Cardiac muscle cell (in vitro differentiated cells and primary cell): ENCODE results near the gene IKZF1. TPM values are rescaled to one million over a fixed set of nuclear protein-coding genes. Genes with fewer than 3 reads are reported as not detected.

Source experiments
- DNase-seq, 2 donors: peaks; one replicate each; pipeline versions ENCODE4 v3.0.0 to v3.0.0-alpha.2; 2010 to 2017; ENCODE audit warnings: low read depth in 1 of 2, low spot score in 1 of 2
- H3K27ac ChIP-seq: fragments of 200-600 bp; sonication (generic); 2 replicates; pipeline ENCODE4 v1.5.1; 2016
- H3K27me3 ChIP-seq: fragments of 200-600 bp; sonication (generic); 2 replicates; pipeline ENCODE4 v1.6.0; 2016; ENCODE audit warnings: control low read depth
- H3K36me3 ChIP-seq: fragments of 200-600 bp; sonication (generic); 2 replicates; pipeline ENCODE4 v1.5.1; 2016; ENCODE audit warnings: control low read depth
- H3K4me1 ChIP-seq: fragments of 200-600 bp; sonication (generic); 2 replicates; pipeline ENCODE4 v1.8.1; 2017; ENCODE audit warnings: low read depth, mild to moderate bottlenecking, mixed run types
- H3K4me3 ChIP-seq: fragments of 200-600 bp; sonication (generic); 2 replicates; pipeline ENCODE4 v1.5.1; 2016; ENCODE audit warnings: mild to moderate bottlenecking
- H3K9me3 ChIP-seq: fragments of 200-600 bp; sonication (generic); 2 replicates; pipeline ENCODE4 v1.5.1; 2017; ENCODE audit warnings: low read depth, mild to moderate bottlenecking, control low read depth
- polyA plus RNA-seq: library from polyadenylated mRNA; unstranded; fragments of >200 nt; fragmentation: Nextera tagmentation; extraction: Ambion mirVana; gene quantifications from 2 replicates; pipeline ENCODE4 v1.2.1, GENCODE V29; 2016
- total RNA-seq: library from RNA; depleted of rRNA; stranded (reverse); fragments of >200 nt; gene quantifications from 2 replicates; pipeline ENCODE4 v1.2.3, GENCODE V29; 2016
- TF ChIP-seq, protein P1 (sequence below): IDR thresholded peaks from 2 replicates; pipeline ENCODE4 v1.5.1; 2012; ENCODE audit warnings: low read depth, mild to moderate bottlenecking, low read length

The IKZF1 gene
- total and polyA plus RNA-seq, 2 experiments from 2014 or later = 0.30 TPM; not detected in 1

GRCh38 chr7:50379082-50379481, 74.6 kb downstream of the IKZF1 start:
- Histone ChIP-seq H3K9me3 (no peaks in the 10 kb centered on the region), H3K36me3 (no peaks in the 10 kb centered on the region), H3K4me3 (no peak overlapping the region), H3K27ac (no peak overlapping the region), H3K4me1 (no peaks in the 10 kb centered on the region), H3K27me3 (peaks cover 42% of the 10 kb centered on the region)
- TF ChIP-seq, protein P1, sequence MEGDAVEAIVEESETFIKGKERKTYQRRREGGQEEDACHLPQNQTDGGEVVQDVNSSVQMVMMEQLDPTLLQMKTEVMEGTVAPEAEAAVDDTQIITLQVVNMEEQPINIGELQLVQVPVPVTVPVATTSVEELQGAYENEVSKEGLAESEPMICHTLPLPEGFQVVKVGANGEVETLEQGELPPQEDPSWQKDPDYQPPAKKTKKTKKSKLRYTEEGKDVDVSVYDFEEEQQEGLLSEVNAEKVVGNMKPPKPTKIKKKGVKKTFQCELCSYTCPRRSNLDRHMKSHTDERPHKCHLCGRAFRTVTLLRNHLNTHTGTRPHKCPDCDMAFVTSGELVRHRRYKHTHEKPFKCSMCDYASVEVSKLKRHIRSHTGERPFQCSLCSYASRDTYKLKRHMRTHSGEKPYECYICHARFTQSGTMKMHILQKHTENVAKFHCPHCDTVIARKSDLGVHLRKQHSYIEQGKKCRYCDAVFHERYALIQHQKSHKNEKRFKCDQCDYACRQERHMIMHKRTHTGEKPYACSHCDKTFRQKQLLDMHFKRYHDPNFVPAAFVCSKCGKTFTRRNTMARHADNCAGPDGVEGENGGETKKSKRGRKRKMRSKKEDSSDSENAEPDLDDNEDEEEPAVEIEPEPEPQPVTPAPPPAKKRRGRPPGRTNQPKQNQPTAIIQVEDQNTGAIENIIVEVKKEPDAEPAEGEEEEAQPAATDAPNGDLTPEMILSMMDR = no peak
- DNase-seq = peak in 1 of 2 donors; percentile 63

DNA sequence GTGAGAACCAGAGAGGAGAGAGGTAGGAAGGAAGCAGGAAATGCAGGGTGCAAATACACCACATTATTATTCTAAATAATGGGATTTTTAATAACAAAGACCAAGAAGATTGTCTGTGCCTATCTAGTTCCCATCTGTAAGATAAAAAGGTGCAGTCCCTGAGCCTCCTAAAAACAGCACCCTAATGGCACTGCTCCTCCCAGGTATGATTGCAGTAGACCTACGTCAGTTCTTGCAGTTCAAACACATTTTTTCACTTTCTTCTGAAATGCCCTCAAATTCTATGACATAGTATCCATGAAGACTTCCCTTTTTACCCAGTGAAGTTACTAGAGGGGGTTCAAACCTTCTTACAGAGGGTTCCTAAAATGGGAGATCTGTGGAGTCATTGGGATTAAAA, 75.0 kb downstream of the IKZF1 start:
- no peaks in the 10 kb centered on the region for H3K9me3 ChIP-seq
- H3K4me1 ChIP-seq = no peaks in the 10 kb centered on the region
- H3K27me3 ChIP-seq = peaks cover 46% of the 10 kb centered on the region
- H3K36me3 ChIP-seq = no peaks in the 10 kb centered on the region
- no peak overlapping the region for H3K4me3 ChIP-seq
- no peak overlapping the region for H3K27ac ChIP-seq
- DNase-seq = no peak
- TF ChIP-seq, protein P1 = no peak

GRCh38 chr7:50382455-50382854, 77.9 kb downstream of the IKZF1 start:
- no peaks in the 10 kb centered on the region for H3K9me3 ChIP-seq
- H3K4me1 ChIP-seq = no peaks in the 10 kb centered on the region
- H3K4me3 ChIP-seq = no peak overlapping the region
- no peak for DNase-seq
- peaks cover 51% of the 10 kb centered on the region for H3K27me3 ChIP-seq
- H3K36me3 ChIP-seq = no peaks in the 10 kb centered on the region
- H3K27ac ChIP-seq = no peak overlapping the region
- TF ChIP-seq, protein P1 = no peak

GRCh38 chr7:50387351-50387750, 82.8 kb downstream of the IKZF1 start:
- H3K36me3 ChIP-seq = no peaks in the 10 kb centered on the region
- H3K9me3 ChIP-seq = no peaks in the 10 kb centered on the region
- no peak overlapping the region for H3K4me3 ChIP-seq
- no peak overlapping the region for H3K27ac ChIP-seq
- DNase-seq = no peak
- TF ChIP-seq, protein P1 = no peak
- H3K4me1 ChIP-seq = peaks cover 3% of the 10 kb centered on the region
- H3K27me3 ChIP-seq = peaks cover 41% of the 10 kb centered on the region

GRCh38 chr7:50389961-50390360, 85.4 kb downstream of the IKZF1 start:
- Histone ChIP-seq H3K9me3 (no peaks in the 10 kb centered on the region), H3K4me1 (peaks cover 3% of the 10 kb centered on the region), H3K4me3 (no peak overlapping the region), H3K27me3 (peaks cover 41% of the 10 kb centered on the region), H3K36me3 (no peaks in the 10 kb centered on the region), H3K27ac (no peak overlapping the region)
- no peak for DNase-seq
- TF ChIP-seq, protein P1 = no peak

DNA sequence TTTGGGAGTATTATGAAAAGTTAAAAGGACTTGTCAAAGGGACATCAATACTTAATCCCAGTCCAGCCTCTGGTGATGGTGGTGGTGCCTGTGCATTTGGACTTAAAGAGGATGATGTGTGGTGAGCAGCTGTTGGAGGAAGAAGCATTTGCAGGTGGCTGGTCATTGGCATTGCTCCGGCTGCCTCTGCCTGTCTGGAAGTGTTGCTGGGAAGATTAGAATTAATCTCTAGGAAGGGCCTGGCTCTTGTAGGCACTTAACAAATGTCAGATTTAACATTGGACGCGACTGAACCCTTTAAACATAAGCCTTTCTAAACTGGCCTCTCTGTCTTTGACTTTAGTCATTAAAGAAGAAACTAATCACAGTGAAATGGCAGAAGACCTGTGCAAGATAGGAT, 86.9 kb downstream of the IKZF1 start:
- H3K27ac ChIP-seq = no peak overlapping the region
- H3K4me1 ChIP-seq = peaks cover 3% of the 10 kb centered on the region
- TF ChIP-seq, protein P1 = no peak
- H3K9me3 ChIP-seq = no peaks in the 10 kb centered on the region
- H3K36me3 ChIP-seq = no peaks in the 10 kb centered on the region
- no peak overlapping the region for H3K4me3 ChIP-seq
- DNase-seq = peak in 1 of 2 donors; percentile 70
- peaks cover 41% of the 10 kb centered on the region for H3K27me3 ChIP-seq
